Fibroblast of villous mesenchyme (primary cell): ENCODE data around the gene MBOAT7. TPM values are rescaled to one million over a fixed set of nuclear protein-coding genes. Genes with fewer than 3 reads are reported as not detected.

Experiments
- DNase-seq: peaks from one replicate; pipeline ENCODE4 v3.0.0-alpha.2; 2010; ENCODE audit warnings: low read depth
- H3K4me3 ChIP-seq: 2 replicates; pipeline ENCODE4 v1.5.1; 2011; ENCODE audit warnings: low read depth, mild to moderate bottlenecking, low read length
- total RNA-seq: library from RNA; depleted of rRNA; stranded (reverse); fragments of >200 nt; gene quantifications from 2 replicates; pipeline ENCODE4 v1.2.3, GENCODE V29; 2012
- TF ChIP-seq, protein P1 (sequence below): IDR thresholded peaks from 2 replicates; pipeline ENCODE4 v1.5.1; 2012; ENCODE audit warnings: low read depth, mild to moderate bottlenecking, low read length; ENCODE audit not compliant: insufficient read depth

The MBOAT7 gene
- total RNA-seq, 1 donor, result 73.4 TPM

- TF ChIP-seq, protein P1, sequence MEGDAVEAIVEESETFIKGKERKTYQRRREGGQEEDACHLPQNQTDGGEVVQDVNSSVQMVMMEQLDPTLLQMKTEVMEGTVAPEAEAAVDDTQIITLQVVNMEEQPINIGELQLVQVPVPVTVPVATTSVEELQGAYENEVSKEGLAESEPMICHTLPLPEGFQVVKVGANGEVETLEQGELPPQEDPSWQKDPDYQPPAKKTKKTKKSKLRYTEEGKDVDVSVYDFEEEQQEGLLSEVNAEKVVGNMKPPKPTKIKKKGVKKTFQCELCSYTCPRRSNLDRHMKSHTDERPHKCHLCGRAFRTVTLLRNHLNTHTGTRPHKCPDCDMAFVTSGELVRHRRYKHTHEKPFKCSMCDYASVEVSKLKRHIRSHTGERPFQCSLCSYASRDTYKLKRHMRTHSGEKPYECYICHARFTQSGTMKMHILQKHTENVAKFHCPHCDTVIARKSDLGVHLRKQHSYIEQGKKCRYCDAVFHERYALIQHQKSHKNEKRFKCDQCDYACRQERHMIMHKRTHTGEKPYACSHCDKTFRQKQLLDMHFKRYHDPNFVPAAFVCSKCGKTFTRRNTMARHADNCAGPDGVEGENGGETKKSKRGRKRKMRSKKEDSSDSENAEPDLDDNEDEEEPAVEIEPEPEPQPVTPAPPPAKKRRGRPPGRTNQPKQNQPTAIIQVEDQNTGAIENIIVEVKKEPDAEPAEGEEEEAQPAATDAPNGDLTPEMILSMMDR, result no peak
- no peak for DNase-seq
- H3K4me3 ChIP-seq, result no peak overlapping the region
These were observed 33.7 kb downstream of the MBOAT7 start for GRCh38 chr19:54155694-54156093.

DNA sequence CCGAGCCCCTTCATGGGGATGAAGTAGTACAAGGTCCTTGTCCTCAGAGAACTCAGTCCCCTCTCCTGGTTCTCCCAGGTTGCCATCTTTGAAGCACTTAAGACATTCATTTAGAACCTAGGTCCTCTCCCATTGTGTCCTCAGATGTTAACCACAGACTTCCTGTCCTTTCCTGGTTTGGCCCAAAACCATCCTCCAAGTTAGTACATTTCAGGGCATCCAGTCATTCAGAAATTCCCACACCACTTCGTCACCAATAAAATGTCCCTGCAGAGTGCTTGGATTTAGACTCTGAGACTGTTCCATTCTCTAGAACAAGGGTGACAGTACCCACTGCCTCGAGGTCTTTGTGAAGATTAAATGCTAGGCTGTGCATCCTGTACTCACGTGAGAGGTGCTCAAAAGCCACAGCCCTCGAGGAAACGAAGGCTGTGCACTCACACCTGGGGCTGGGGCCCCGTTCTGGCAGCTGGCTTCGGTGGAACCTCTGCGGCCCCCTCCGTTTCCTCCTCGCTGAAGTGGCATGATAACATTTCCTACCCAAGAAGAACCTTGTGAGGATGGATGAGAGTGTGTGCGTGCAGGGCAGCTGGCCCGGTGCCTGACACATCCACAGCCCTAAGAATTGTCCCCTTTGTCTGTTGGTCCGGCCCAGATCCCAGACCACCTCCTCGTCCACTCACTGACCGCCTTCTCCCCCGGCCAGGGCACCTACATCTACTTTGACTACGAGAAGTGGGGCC is 34.6 kb downstream of the MBOAT7 start:
- no peak for DNase-seq
- no peak overlapping the region for H3K4me3 ChIP-seq
- TF ChIP-seq, protein P1, result no peak

- DNase-seq, result no peak
These were observed 35.6 kb downstream of the MBOAT7 start for GRCh38 chr19:54153731-54154326.

GRCh38 chr19:54152878-54153524 is 36.4 kb downstream of the MBOAT7 start:
- no peak for DNase-seq

More at GRCh38 chr19:54153731-54154326, 35.6 kb downstream of the MBOAT7 start:
- TF ChIP-seq, protein P1, result no peak
- H3K4me3 ChIP-seq, result no peak overlapping the region

GRCh38 chr19:54152267-54152666 is 37.1 kb downstream of the MBOAT7 start:
- no peak for DNase-seq
- no peak overlapping the region for H3K4me3 ChIP-seq
- TF ChIP-seq, protein P1, result no peak

More at GRCh38 chr19:54152878-54153524, 36.4 kb downstream of the MBOAT7 start:
- TF ChIP-seq, protein P1, result no peak
- H3K4me3 ChIP-seq, result no peak overlapping the region

- TF ChIP-seq, protein P1, result no peak
- DNase-seq, result no peak
- no peak overlapping the region for H3K4me3 ChIP-seq
These were observed 37.9 kb downstream of the MBOAT7 start for GRCh38 chr19:54151362-54152035.
